Stimulated activated CD4-positive, alpha-beta T cell treated with anti-CD3 and anti-CD28 coated beads, Interleukin-15, amount 100 ng/mL, for 48 hours (primary cell): ENCODE data around the gene TRAF1.

Experiments
- DNase-seq, 2 donors: peaks; one replicate each; pipeline ENCODE4 v3.0.0-alpha.2; 2020; ENCODE audit warnings: low read depth in 2 of 2

Gene TRAF1

GRCh38 chr9:120941046-120941770, 14.6 kb upstream of the TRAF1 start:
- DNase-seq = no peak

GRCh38 chr9:120940573-120940972, 14.0 kb upstream of the TRAF1 start:
- DNase-seq = no peak

- DNase-seq = no peak
These were observed 12.3 kb upstream of the TRAF1 start for GRCh38 chr9:120938851-120939250.

- DNase-seq = no peak
These were observed 11.0 kb upstream of the TRAF1 start for GRCh38 chr9:120937596-120937995.

- no peak for DNase-seq
These were observed 10.5 kb upstream of the TRAF1 start for GRCh38 chr9:120937127-120937526.

GRCh38 chr9:120936764-120937122, 10.1 kb upstream of the TRAF1 start:
- DNase-seq = no peak

GRCh38 chr9:120936011-120936763, 9.6 kb upstream of the TRAF1 start:
- DNase-seq = peak; percentile 82 to 88

- no peak for DNase-seq
These were observed 8.8 kb upstream of the TRAF1 start for GRCh38 chr9:120935383-120935857.

- no peak for DNase-seq
These were observed 7.7 kb upstream of the TRAF1 start for GRCh38 chr9:120934281-120934680.

GRCh38 chr9:120933310-120934055, 6.9 kb upstream of the TRAF1 start:
- DNase-seq = no peak

GRCh38 chr9:120932086-120932823, 5.7 kb upstream of the TRAF1 start:
- no peak for DNase-seq

- peak in 1 of 2 donors; percentile 37 for DNase-seq
These were observed 4.9 kb upstream of the TRAF1 start for GRCh38 chr9:120931231-120932085.

- DNase-seq = no peak
These were observed 2.7 kb upstream of the TRAF1 start for GRCh38 chr9:120929229-120929791.

- no peak for DNase-seq
These were observed 2.1 kb upstream of the TRAF1 start for GRCh38 chr9:120928483-120929228.

GRCh38 chr9:120928015-120928482, 1.5 kb upstream of the TRAF1 start:
- DNase-seq = no peak

GRCh38 chr9:120927269-120928014, 846 bp upstream of the TRAF1 start:
- DNase-seq = no peak

GRCh38 chr9:120925535-120926396, 830 bp downstream of the TRAF1 start:
- peak; percentile 81 to 83 for DNase-seq
